ENCODE results near the gene IRX4.

Gene IRX4

DNA sequence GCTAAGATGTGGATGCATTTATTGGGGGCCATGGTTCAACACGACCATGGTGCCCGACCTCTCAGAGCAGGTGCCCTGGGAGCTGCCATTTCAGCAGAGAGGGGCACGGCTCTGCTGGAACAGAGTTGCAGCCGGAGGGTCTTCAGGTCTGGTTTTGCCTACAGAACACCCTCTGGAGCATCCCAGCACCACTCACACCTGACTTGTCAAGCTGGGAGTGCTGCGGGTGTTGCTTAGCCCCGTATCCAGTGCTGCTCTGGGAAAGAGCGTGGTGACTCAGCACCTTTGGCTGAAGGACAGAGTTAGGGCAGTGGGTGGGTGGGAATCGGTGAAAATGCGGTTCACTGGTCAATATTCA, 36.5 kb upstream of the IRX4 start:
- TF ChIP-seq TAF1 (IDR thresholded peaks at IDR 0.05; ENCODE audit: low read depth) (no peak), EGR1 (IDR thresholded peaks at IDR 0.05) (no peak), CEBPB (IDR thresholded peaks at IDR 0.05) (no peak), RAD21 (IDR thresholded peaks at IDR 0.05; ENCODE audit: low read depth) (no peak), NFIC (IDR thresholded peaks at IDR 0.05) (no peak), TCF12 (IDR thresholded peaks at IDR 0.05; ENCODE audit: low read depth) (no peak), CREB1 (IDR thresholded peaks at IDR 0.05; ENCODE audit: low read depth) (no peak), ZBTB7A (IDR thresholded peaks at IDR 0.05; ENCODE audit: low read depth) (no peak), YY1 (IDR thresholded peaks at IDR 0.05; ENCODE audit: low read depth) (no peak), FOXM1 (IDR thresholded peaks at IDR 0.05; ENCODE audit: borderline replicate concordance, low read depth) (no peak), EP300 (IDR thresholded peaks at IDR 0.05; ENCODE audit: borderline replicate concordance) (no peak), TEAD4 (IDR thresholded peaks at IDR 0.05) (no peak)
- TF ChIP-seq, protein P1, sequence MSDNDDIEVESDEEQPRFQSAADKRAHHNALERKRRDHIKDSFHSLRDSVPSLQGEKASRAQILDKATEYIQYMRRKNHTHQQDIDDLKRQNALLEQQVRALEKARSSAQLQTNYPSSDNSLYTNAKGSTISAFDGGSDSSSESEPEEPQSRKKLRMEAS (IDR thresholded peaks at IDR 0.05): no peak
- TF ChIP-seq, protein P2, sequence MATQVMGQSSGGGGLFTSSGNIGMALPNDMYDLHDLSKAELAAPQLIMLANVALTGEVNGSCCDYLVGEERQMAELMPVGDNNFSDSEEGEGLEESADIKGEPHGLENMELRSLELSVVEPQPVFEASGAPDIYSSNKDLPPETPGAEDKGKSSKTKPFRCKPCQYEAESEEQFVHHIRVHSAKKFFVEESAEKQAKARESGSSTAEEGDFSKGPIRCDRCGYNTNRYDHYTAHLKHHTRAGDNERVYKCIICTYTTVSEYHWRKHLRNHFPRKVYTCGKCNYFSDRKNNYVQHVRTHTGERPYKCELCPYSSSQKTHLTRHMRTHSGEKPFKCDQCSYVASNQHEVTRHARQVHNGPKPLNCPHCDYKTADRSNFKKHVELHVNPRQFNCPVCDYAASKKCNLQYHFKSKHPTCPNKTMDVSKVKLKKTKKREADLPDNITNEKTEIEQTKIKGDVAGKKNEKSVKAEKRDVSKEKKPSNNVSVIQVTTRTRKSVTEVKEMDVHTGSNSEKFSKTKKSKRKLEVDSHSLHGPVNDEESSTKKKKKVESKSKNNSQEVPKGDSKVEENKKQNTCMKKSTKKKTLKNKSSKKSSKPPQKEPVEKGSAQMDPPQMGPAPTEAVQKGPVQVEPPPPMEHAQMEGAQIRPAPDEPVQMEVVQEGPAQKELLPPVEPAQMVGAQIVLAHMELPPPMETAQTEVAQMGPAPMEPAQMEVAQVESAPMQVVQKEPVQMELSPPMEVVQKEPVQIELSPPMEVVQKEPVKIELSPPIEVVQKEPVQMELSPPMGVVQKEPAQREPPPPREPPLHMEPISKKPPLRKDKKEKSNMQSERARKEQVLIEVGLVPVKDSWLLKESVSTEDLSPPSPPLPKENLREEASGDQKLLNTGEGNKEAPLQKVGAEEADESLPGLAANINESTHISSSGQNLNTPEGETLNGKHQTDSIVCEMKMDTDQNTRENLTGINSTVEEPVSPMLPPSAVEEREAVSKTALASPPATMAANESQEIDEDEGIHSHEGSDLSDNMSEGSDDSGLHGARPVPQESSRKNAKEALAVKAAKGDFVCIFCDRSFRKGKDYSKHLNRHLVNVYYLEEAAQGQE (IDR thresholded peaks at IDR 0.05; ENCODE audit: low read depth): no peak
- TF ChIP-seq, protein P3, sequence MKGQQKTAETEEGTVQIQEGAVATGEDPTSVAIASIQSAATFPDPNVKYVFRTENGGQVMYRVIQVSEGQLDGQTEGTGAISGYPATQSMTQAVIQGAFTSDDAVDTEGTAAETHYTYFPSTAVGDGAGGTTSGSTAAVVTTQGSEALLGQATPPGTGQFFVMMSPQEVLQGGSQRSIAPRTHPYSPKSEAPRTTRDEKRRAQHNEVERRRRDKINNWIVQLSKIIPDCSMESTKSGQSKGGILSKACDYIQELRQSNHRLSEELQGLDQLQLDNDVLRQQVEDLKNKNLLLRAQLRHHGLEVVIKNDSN (IDR thresholded peaks at IDR 0.05): no peak

DNA sequence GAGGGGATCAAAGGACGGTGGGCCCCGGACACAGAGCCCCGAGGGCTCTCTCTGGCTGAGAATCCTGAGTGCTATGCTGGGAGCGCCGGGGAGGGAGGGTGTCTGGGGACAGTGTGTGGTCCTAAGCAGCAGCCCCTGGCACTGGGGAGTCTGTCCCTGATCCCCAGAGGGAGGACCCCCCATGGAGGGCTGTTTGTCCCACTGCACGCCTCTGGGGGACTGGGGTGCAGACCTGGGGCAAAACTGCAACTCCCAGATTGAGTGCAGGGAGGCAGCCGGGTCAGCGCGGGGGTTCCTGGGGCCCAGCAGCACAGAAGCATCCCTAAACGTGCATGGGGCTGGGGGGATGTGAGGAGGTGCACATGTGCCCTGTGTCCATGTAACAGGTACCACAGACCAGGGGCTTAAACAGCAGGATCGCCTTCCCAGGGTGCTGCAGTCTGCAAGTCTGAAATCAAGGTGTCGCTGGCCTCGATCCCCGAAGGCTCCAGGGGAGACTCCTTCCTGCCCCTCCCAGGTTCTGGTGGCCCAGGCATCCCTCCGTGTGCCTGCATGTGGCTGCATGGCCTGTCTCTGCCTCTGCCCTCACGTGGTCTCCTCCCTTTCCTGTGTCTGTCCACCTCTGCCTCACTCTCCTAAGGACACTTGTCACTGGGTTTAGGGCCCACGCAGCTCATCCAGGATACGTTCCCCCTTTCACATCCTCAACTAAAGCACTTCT, 35.9 kb upstream of the IRX4 start:
- TF ChIP-seq ZBTB7A (IDR thresholded peaks at IDR 0.05; ENCODE audit: low read depth) (no peak), CEBPB (IDR thresholded peaks at IDR 0.05) (no peak), TEAD4 (IDR thresholded peaks at IDR 0.05) (no peak), EP300 (IDR thresholded peaks at IDR 0.05; ENCODE audit: borderline replicate concordance) (no peak), YY1 (IDR thresholded peaks at IDR 0.05; ENCODE audit: low read depth) (no peak), FOXM1 (IDR thresholded peaks at IDR 0.05; ENCODE audit: borderline replicate concordance, low read depth) (no peak), TAF1 (IDR thresholded peaks at IDR 0.05; ENCODE audit: low read depth) (no peak), RAD21 (IDR thresholded peaks at IDR 0.05; ENCODE audit: low read depth) (no peak), TCF12 (IDR thresholded peaks at IDR 0.05; ENCODE audit: low read depth) (no peak), NFIC (IDR thresholded peaks at IDR 0.05) (no peak), CREB1 (IDR thresholded peaks at IDR 0.05; ENCODE audit: low read depth) (no peak), EGR1 (IDR thresholded peaks at IDR 0.05) (no peak)
- TF ChIP-seq, protein P1 (IDR thresholded peaks at IDR 0.05): no peak
- TF ChIP-seq, protein P3 (IDR thresholded peaks at IDR 0.05): no peak
- TF ChIP-seq, protein P2 (IDR thresholded peaks at IDR 0.05; ENCODE audit: low read depth): no peak

DNA sequence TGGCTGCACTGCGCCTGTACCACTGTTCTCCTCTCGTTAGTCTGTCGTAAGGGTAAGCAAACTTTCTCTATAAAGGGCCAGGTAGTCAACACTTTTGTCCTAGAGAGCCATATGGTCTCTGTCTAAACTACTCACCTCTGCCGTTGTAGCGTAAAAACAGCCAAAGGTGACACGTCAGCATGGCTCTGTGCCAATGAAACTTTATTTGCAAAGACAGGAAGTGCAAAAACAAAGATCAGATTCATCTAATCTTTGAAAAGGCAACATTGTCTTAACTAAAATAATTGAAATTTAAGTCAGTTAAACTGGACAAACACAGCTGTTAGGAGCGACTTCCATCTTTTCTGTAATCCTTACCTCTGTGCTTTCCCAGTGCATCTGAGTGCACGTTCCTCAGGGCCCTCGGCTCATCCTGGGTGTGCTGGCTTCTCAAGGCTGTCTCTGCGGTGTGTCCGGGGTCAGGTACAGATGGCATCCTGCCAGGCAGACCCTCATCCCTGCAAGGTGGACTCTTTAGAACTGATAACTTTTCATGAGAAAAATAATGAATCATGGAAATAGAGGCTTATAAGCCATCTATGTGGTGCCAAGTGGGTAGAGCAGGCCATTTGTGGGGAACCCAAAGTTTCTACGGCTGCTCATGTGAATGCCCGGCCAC, 35.2 kb upstream of the IRX4 start:
- TF ChIP-seq CREB1 (IDR thresholded peaks at IDR 0.05; ENCODE audit: low read depth): no peak
- no peak for TF ChIP-seq TEAD4 (IDR thresholded peaks at IDR 0.05)
- TF ChIP-seq, protein P1 (IDR thresholded peaks at IDR 0.05): no peak
- TF ChIP-seq YY1 (IDR thresholded peaks at IDR 0.05; ENCODE audit: low read depth): no peak
- no peak for TF ChIP-seq TCF12 (IDR thresholded peaks at IDR 0.05; ENCODE audit: low read depth)
- TF ChIP-seq CEBPB (IDR thresholded peaks at IDR 0.05): no peak
- TF ChIP-seq, protein P3 (IDR thresholded peaks at IDR 0.05): no peak
- no peak for TF ChIP-seq EGR1 (IDR thresholded peaks at IDR 0.05)
- no peak for TF ChIP-seq FOXM1 (IDR thresholded peaks at IDR 0.05; ENCODE audit: borderline replicate concordance, low read depth)
- no peak for TF ChIP-seq EP300 (IDR thresholded peaks at IDR 0.05; ENCODE audit: borderline replicate concordance)
- no peak for TF ChIP-seq ZBTB7A (IDR thresholded peaks at IDR 0.05; ENCODE audit: low read depth)
- TF ChIP-seq RAD21 (IDR thresholded peaks at IDR 0.05; ENCODE audit: low read depth): no peak
- TF ChIP-seq TAF1 (IDR thresholded peaks at IDR 0.05; ENCODE audit: low read depth): no peak
- TF ChIP-seq, protein P2 (IDR thresholded peaks at IDR 0.05; ENCODE audit: low read depth): no peak
- TF ChIP-seq NFIC (IDR thresholded peaks at IDR 0.05): no peak
